ENCODE measurements around the gene FADS3.

Gene FADS3

GRCh38 chr11:61860054-61860903 lies 31.1 kb downstream of the FADS3 start:
- no peak overlapping the region for H3K9ac ChIP-seq (ENCODE audit: low read length)
- no peak overlapping the region for H3K4me3 ChIP-seq (ENCODE audit: low read length)
- no peaks in the 10 kb centered on the region for H3K27me3 ChIP-seq (ENCODE audit: control insufficient read depth, insufficient read depth, low read length)
- no peaks in the 10 kb centered on the region for H3K4me1 ChIP-seq (ENCODE audit: control insufficient read depth, low read depth, low read length)
- H3K27ac ChIP-seq (ENCODE audit: low read length), result no peak overlapping the region
- no peaks in the 10 kb centered on the region for H3K9me3 ChIP-seq (ENCODE audit: control insufficient read depth, low read depth, low read length)
- H3K36me3 ChIP-seq (ENCODE audit: control insufficient read depth, low read depth, low read length), result peaks cover 76% of the 10 kb centered on the region

GRCh38 chr11:61855939-61856680 lies 35.2 kb downstream of the FADS3 start:
- H3K36me3 ChIP-seq (ENCODE audit: control insufficient read depth, low read depth, low read length), result peaks cover 84% of the 10 kb centered on the region
- H3K27ac ChIP-seq (ENCODE audit: low read length), result no peak overlapping the region
- no peak overlapping the region for H3K4me3 ChIP-seq (ENCODE audit: low read length)
- H3K9me3 ChIP-seq (ENCODE audit: control insufficient read depth, low read depth, low read length), result no peaks in the 10 kb centered on the region
- no peaks in the 10 kb centered on the region for H3K27me3 ChIP-seq (ENCODE audit: control insufficient read depth, insufficient read depth, low read length)
- H3K9ac ChIP-seq (ENCODE audit: low read length), result no peak overlapping the region
- H3K4me1 ChIP-seq (ENCODE audit: control insufficient read depth, low read depth, low read length), result no peaks in the 10 kb centered on the region

- H3K4me3 ChIP-seq (ENCODE audit: low read length), result no peak overlapping the region
- H3K9ac ChIP-seq (ENCODE audit: low read length), result no peak overlapping the region
- H3K36me3 ChIP-seq (ENCODE audit: control insufficient read depth, low read depth, low read length), result peaks cover 88% of the 10 kb centered on the region
- no peaks in the 10 kb centered on the region for H3K9me3 ChIP-seq (ENCODE audit: control insufficient read depth, low read depth, low read length)
- H3K27me3 ChIP-seq (ENCODE audit: control insufficient read depth, insufficient read depth, low read length), result no peaks in the 10 kb centered on the region
- no peaks in the 10 kb centered on the region for H3K4me1 ChIP-seq (ENCODE audit: control insufficient read depth, low read depth, low read length)
- no peak overlapping the region for H3K27ac ChIP-seq (ENCODE audit: low read length)
Measured at GRCh38 chr11:61854966-61855714, 36.2 kb downstream of the FADS3 start.

GRCh38 chr11:61854206-61854895 lies 37.0 kb downstream of the FADS3 start:
- H3K27me3 ChIP-seq (ENCODE audit: control insufficient read depth, insufficient read depth, low read length), result no peaks in the 10 kb centered on the region
- H3K9me3 ChIP-seq (ENCODE audit: control insufficient read depth, low read depth, low read length), result no peaks in the 10 kb centered on the region
- no peaks in the 10 kb centered on the region for H3K4me1 ChIP-seq (ENCODE audit: control insufficient read depth, low read depth, low read length)
- no peak overlapping the region for H3K27ac ChIP-seq (ENCODE audit: low read length)
- peaks cover 88% of the 10 kb centered on the region for H3K36me3 ChIP-seq (ENCODE audit: control insufficient read depth, low read depth, low read length)
- no peak overlapping the region for H3K9ac ChIP-seq (ENCODE audit: low read length)
- H3K4me3 ChIP-seq (ENCODE audit: low read length), result no peak overlapping the region

GRCh38 chr11:61853698-61854169 lies 37.6 kb downstream of the FADS3 start:
- Histone ChIP-seq H3K27ac (ENCODE audit: low read length) (no peak overlapping the region), H3K9me3 (ENCODE audit: control insufficient read depth, low read depth, low read length) (no peaks in the 10 kb centered on the region), H3K4me3 (ENCODE audit: low read length) (no peak overlapping the region), H3K36me3 (ENCODE audit: control insufficient read depth, low read depth, low read length) (peaks cover 88% of the 10 kb centered on the region), H3K4me1 (ENCODE audit: control insufficient read depth, low read depth, low read length) (no peaks in the 10 kb centered on the region), H3K9ac (ENCODE audit: low read length) (no peak overlapping the region), H3K27me3 (ENCODE audit: control insufficient read depth, insufficient read depth, low read length) (no peaks in the 10 kb centered on the region)

- Histone ChIP-seq H3K36me3 (ENCODE audit: control insufficient read depth, low read depth, low read length) (peaks cover 93% of the 10 kb centered on the region), H3K9me3 (ENCODE audit: control insufficient read depth, low read depth, low read length) (no peaks in the 10 kb centered on the region), H3K4me1 (ENCODE audit: control insufficient read depth, low read depth, low read length) (no peaks in the 10 kb centered on the region), H3K9ac (ENCODE audit: low read length) (no peak overlapping the region), H3K4me3 (ENCODE audit: low read length) (no peak overlapping the region), H3K27ac (ENCODE audit: low read length) (no peak overlapping the region), H3K27me3 (ENCODE audit: control insufficient read depth, insufficient read depth, low read length) (no peaks in the 10 kb centered on the region)
Measured at GRCh38 chr11:61851900-61852295, 39.4 kb downstream of the FADS3 start.

- peaks cover 93% of the 10 kb centered on the region for H3K36me3 ChIP-seq (ENCODE audit: control insufficient read depth, low read depth, low read length)
- no peaks in the 10 kb centered on the region for H3K27me3 ChIP-seq (ENCODE audit: control insufficient read depth, insufficient read depth, low read length)
- no peaks in the 10 kb centered on the region for H3K9me3 ChIP-seq (ENCODE audit: control insufficient read depth, low read depth, low read length)
- no peak overlapping the region for H3K4me3 ChIP-seq (ENCODE audit: low read length)
- H3K4me1 ChIP-seq (ENCODE audit: control insufficient read depth, low read depth, low read length), result no peaks in the 10 kb centered on the region
- H3K9ac ChIP-seq (ENCODE audit: low read length), result no peak overlapping the region
- H3K27ac ChIP-seq (ENCODE audit: low read length), result no peak overlapping the region
Measured at GRCh38 chr11:61851113-61851899, 40.0 kb downstream of the FADS3 start.

- H3K27ac ChIP-seq (ENCODE audit: low read length), result no peak overlapping the region
- no peaks in the 10 kb centered on the region for H3K9me3 ChIP-seq (ENCODE audit: control insufficient read depth, low read depth, low read length)
- no peaks in the 10 kb centered on the region for H3K27me3 ChIP-seq (ENCODE audit: control insufficient read depth, insufficient read depth, low read length)
- H3K9ac ChIP-seq (ENCODE audit: low read length), result no peak overlapping the region
- H3K4me3 ChIP-seq (ENCODE audit: low read length), result no peak overlapping the region
- peaks cover 91% of the 10 kb centered on the region for H3K36me3 ChIP-seq (ENCODE audit: control insufficient read depth, low read depth, low read length)
- H3K4me1 ChIP-seq (ENCODE audit: control insufficient read depth, low read depth, low read length), result no peaks in the 10 kb centered on the region
Measured at GRCh38 chr11:61850687-61851086, 40.7 kb downstream of the FADS3 start.

- H3K27me3 ChIP-seq (ENCODE audit: control insufficient read depth, insufficient read depth, low read length), result no peaks in the 10 kb centered on the region
- no peak overlapping the region for H3K4me3 ChIP-seq (ENCODE audit: low read length)
- H3K36me3 ChIP-seq (ENCODE audit: control insufficient read depth, low read depth, low read length), result peaks cover 90% of the 10 kb centered on the region
- no peak overlapping the region for H3K9ac ChIP-seq (ENCODE audit: low read length)
- H3K27ac ChIP-seq (ENCODE audit: low read length), result no peak overlapping the region
- no peaks in the 10 kb centered on the region for H3K4me1 ChIP-seq (ENCODE audit: control insufficient read depth, low read depth, low read length)
- H3K9me3 ChIP-seq (ENCODE audit: control insufficient read depth, low read depth, low read length), result no peaks in the 10 kb centered on the region
Measured at GRCh38 chr11:61848631-61849030, 42.7 kb downstream of the FADS3 start.

GRCh38 chr11:61847914-61848581 lies 43.3 kb downstream of the FADS3 start:
- Histone ChIP-seq H3K9ac (ENCODE audit: low read length) (no peak overlapping the region), H3K27me3 (ENCODE audit: control insufficient read depth, insufficient read depth, low read length) (no peaks in the 10 kb centered on the region), H3K4me1 (ENCODE audit: control insufficient read depth, low read depth, low read length) (no peaks in the 10 kb centered on the region), H3K27ac (ENCODE audit: low read length) (no peak overlapping the region), H3K4me3 (ENCODE audit: low read length) (no peak overlapping the region), H3K9me3 (ENCODE audit: control insufficient read depth, low read depth, low read length) (no peaks in the 10 kb centered on the region), H3K36me3 (ENCODE audit: control insufficient read depth, low read depth, low read length) (peaks cover 91% of the 10 kb centered on the region)
